SK-N-DZ (cell line): ENCODE data around the gene HYAL3.
"Not testable (repeated sequence)": the region's sequence is repeated elsewhere in the genome, so short reads cannot be mapped to it uniquely, and the experiment has no call there.

Source experiments
- DNase-seq: peaks from one replicate; pipeline ENCODE4 v3.0.0-alpha.2; 2015; ENCODE audit warnings: low spot score

Gene HYAL3

GRCh38 chr3:50314816-50315215, 15.6 kb upstream of the HYAL3 start:
- DNase-seq: no peak

DNA sequence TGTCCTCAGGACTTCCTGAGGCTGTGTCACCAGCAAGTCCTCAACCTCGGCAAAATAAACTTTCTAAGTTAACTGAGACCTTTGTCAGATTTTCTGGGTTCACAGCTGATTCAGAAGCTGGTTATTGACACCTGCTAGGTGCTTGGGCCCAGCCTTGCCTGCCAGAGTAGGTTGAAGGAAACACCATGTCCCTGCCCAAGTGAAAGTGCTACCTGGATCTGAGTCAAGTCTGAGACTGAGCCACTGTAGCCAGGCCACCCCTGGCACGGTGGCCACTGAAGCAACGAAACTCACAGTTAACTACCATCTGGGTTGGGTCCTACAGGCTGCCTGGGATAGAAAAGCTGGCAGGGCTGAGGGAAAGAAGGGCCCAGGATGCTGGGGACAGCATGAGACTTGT, 15.1 kb upstream of the HYAL3 start:
- no peak for DNase-seq

DNA sequence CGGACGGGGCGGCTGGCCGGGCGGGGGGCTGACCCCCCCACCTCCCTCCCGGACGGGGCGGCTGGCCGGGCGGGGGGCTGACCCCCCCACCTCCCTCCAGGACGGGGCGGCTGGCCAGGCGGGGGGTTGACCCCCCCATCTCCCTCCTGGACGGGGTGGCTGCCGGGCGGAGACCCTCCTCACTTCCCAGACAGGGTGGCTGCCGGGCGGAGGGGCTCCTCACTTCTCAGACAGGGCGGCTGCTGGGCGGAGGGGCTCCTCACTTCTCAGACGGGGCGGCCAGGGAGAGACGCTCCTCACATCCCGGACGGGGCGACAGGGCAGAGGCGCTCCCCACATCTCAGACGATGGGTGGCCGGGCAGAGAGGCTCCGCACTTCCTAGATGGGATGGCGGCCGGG, 12.8 kb upstream of the HYAL3 start:
- DNase-seq: not testable (repeated sequence)

GRCh38 chr3:50304601-50305000, 5.4 kb upstream of the HYAL3 start:
- DNase-seq: no peak

DNA sequence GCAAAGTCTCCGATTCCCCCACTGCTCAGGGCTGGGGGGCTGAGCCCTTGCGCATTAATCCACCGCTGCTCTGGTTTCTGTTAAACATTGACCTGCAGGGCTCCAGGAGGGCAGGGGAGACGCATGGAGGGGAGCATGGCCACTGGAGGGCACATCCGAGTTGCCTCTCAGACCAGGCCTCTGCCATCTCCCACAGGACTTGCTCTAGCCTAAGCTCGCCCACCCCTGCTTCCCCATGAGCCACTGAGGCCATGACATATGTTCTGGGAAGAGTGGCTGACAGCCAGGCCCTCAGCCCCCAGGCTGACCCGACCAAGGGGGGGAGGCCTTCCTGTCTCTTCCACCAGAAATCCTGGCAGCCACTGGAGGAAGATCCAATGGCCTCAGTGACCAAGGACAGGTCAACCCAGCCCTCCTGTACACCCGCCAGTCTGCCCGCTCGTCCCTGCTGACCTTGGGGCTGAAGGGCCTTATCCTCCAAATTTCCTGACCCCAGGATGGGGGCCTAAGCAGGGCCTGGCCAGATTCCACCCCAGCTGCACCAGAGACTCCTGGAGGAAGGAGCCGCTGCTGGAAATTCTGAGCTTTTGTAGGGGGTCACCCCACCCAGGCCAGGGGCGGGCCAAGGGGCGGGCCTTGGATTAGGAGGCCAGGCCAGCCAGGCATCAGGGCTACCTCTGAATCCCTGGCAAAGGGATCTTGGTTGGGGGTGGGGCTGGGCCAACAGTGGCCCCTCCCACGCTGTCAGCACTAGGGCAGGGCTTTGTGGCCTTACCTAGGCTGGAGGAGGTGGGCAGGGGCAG, 4.0 kb upstream of the HYAL3 start, which contains the start of gene HYAL1:
TSS of gene HYAL1 (minus strand) at position 562 of the 803 bp plus-strand sequence. CDS start 618 bp downstream, outside the sequence.
- DNase-seq: peak; percentile 71

- DNase-seq: no peak
Observed at GRCh38 chr3:50302095-50303012, 3.1 kb upstream of the HYAL3 start.

DNA sequence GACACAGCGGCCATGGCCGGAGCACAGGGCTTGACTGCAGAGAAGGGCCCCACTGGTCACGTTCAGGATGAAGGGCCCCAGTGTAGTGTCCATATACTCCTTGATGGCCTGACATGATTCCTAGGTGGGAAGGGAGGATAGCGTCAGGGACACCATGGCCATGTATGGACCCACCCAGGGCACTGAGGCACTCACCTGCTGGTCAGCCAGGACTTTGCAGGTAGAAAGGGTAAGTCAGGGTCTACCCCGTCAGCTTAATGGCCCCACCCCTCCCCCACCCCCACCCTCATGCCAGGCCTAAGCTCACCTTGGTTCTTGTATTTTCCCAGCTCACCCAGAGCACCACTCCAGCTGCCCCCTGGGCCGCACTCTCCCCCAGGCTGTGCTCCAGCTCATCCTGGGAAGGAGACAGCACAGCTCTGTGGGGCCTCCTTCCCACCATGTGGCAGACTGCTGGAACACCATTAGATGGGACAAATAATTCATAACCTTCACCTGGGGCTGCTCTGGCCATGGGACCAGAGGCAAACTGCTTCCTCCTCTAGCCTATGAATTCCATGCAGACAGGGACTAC, 1.6 kb upstream of the HYAL3 start:
- no peak for DNase-seq

DNA sequence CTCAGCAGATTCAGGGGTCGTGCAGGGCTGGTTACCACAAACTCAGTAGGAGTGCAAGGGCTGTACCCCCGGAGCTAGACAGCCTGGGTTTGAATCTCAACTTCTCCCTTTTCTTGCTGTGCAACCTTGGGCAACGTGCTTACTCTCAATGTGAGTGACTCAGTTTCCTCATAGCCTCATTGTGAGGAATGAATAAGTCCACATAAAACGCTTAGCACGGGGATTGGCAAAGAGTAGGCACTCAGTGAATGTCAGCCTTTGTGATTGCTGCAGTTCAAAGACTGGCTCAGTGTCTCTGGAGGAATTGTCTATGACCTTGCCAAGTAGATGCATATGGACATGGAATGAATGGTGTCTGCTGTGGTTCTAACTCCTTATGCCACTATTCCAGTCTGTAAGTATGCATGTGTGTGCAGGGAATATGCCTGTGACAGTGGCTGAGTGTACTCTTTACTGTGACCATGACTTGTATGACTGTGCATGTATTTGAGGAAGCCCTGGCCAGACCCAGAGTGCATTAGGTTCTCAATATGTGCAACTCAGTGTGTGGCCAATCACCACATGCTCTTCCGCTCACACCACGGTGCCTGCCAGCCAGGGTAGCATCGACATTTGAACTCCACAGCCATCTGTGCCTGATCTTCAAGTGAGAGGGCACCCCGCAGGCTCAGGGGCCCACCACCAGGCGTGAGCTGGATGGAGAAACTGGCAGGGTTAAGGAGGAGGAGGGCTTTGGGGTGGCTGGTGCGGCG, 900 bp upstream of the HYAL3 start:
- no peak for DNase-seq

GRCh38 chr3:50299638-50299928, 378 bp upstream of the HYAL3 start:
- DNase-seq: no peak

DNA sequence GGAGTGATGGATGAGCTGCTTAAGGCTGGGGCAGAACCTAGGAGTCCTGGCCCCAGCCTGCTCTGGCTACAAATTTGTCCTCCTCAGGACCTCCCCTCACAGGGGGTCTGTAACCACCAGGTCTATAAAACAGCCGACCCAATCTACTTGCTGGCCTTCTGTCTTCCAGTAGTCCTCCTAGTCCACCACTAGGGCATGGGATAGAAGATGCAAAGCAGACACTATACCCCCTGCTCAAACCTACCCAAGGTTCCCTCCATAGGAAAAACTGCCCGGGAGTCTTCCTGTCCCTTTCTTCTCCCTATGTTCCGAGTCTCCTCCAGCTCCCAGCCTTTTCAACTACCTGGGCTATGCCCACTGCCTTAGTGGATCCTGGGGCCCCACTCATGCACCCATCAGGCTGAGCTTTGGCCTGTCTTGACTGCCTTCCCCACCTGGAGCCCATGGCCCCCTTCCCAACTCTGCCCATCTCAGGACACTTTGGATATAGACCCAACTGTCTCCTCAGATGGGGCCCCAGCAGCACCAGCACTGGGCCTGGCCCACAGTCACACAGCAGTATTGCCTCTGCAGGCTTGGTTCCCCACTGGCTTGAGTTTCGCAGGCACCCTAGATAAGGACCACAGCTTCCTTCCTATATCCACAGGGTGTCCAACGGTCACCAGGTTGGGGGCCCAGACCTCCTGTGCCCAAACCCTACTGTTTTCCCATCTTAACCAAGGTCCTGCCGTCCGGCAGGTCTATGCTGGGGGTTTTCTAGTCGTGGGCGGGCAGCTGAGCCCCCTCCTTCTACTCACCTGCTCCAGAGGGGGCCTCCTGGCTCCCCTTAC, 1.1 kb downstream of the HYAL3 start:
- DNase-seq: no peak

- DNase-seq: no peak
Observed at GRCh38 chr3:50297384-50297775, 1.8 kb downstream of the HYAL3 start.

GRCh38 chr3:50296721-50297383, 2.4 kb downstream of the HYAL3 start:
- DNase-seq: no peak

DNA sequence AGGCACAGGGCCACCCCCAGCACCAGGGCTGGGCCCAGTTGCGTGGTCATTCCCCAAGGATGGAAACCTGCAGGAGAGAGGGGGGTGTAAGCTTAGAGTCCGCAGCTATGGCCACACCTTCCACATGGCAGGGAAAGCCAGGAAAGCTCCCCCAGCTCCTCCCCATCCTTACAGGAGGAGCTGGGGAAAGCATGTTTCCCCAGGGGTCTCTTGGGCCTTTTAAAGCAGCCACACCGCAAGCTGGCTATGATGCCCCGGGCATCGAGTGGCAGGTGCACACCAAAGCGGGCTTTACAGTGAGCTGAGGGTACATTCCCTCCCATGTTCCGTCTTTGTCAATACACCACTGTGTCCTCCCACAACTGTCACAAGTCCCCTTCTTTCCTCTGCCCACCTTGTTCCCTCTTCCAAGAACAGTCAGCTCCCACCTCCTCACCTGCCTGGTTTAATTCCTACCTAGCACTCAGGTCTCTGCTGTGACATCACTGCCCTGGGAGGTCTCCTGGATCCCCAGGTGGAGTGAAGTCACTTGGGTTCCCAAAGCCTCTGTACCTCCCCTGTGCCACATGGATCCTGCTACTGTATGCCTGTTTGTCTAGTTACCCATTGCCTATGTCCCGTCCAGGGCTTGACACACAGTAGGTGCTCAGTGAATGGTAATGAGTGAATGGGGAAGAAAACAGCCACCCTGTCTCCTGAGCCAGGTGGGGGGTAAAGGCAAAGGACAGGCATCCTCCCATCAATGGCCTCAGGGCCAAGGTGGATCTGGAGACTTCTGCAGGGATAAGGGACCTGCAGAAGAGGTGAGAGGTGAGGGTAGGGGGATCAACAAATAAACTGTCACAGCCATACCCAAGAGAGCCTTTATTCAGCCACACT, 3.4 kb downstream of the HYAL3 start:
- DNase-seq: no peak

DNA sequence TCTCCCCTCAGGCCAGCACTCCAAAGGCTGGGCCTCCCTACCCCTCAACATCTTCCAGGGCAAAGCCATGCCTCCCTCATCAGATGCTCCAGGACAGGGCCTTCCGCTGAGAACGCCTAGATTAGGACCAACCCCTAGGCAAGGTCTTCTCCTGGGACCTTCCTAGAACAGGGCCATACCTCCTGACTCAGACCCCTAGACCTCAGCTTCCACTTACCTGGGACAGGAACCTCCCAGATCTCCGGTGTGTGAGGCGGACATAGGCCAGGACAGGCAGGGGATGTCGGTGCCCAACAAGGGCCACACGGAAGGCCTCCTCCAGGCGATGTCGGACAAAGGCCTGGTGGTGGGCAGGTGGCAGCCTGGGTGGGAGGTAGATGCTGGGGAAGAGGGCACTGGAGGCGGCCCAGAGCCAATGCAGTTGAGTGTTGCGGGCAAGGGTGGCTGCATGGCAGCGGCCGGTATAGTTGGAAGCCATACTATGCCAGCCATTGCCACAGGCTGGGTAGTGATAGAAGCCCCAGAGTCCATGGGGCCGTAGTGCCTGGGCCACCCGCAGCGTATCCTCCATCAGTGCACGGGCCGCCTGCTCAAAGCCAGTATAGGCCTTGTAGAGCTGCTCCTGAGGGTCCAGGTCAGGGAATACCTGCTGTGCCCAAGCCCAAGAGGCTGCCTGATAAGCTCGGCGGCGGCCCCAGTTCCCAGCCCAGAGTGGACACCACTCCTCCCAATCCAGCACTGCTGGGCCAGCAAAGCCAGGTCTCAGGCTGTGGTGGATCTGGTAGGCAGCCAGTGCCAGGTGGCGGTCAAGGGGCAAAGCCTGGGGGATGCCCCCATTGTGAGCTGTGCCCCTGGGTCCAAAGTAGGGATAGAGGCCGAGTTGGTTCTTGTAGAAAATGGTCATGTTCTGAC, 4.5 kb downstream of the HYAL3 start:
- no peak for DNase-seq

DNA sequence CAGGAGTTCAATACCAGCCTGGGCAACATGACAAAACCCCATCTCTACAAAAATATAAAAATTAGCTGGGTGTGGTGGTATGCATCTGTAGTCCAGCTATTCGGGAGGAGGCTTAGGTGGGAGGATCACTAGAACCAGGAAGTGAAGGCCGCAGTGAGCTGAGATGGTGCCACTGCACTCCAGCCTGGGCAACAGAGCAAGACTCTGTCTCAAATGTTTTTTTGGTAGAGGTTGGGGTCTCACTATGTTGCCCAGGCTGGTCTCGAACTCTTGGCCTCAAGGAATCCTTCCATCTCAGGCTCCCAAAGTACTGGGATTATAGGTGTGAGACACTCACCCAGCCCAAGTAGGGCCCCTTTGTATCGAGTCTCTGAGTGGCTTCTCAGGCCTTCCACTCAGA, 5.1 kb downstream of the HYAL3 start:
- DNase-seq: no peak

DNA sequence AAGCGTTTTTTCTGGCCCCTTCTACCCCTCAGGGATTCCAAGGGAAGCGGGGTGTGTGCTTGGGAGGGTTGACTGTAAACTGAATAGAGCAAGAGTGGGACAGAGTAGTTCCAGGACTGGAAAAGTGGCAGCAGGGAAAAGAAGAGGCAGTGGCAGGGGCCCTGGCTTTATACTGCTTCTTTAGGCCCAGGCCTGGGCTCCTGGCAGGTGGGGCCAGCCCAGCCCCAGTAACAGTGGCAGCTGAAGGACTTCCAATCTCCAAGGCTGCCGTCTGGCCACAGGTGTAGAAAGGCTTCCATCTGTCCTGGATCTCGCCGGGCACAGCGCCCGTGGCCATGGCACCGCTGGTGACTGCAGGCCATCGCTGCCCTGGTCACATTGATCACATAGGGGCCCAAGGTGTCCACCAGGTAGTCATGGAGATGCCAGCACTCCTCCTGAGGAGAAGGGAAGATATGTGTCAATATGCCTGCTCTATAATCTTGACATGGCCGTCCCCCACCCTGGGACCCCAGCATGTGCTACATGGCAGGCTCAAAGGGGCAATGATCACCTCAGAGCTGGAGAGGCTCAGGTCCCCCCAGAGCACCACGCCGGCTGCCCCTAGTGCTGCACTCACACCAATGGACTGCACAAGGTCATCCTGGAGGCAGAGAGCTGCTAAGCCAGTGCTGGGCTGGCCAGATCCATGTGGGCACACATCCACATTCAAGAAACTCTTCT, 6.0 kb downstream of the HYAL3 start:
- no peak for DNase-seq
